ENCODE results near the gene MIP.
A peak's percentile ranks its signal among the peaks of the same experiment; 100 is the strongest.
"Not testable (repeated sequence)": the region's sequence is repeated elsewhere in the genome, so short reads cannot be mapped to it uniquely, and the experiment has no call there.

MIP gene

GRCh38 chr12:56454557-56454956, at the start of gene MIP:
Gene MIP (minus strand): TSS chr12:56454657. CDS start chr12:56454613, 44 bp downstream.
- no peaks in the 10 kb centered on the region for H3K9me3 Mint-ChIP-seq
- H3K4me3 Mint-ChIP-seq = no peak within 1 kb of the TSS
- H3K36me3 Mint-ChIP-seq (ENCODE audit: low read depth) = no peaks in the 10 kb centered on the region
- DNase-seq (no peak), ATAC-seq (no peak)
- peaks cover 5% of the 10 kb centered on the region for H3K4me1 Mint-ChIP-seq
- H3K27ac Mint-ChIP-seq = no peak within 1 kb of the TSS
- H3K27me3 Mint-ChIP-seq = no peaks in the 10 kb centered on the region

GRCh38 chr12:56499879-56500278, 45.4 kb upstream of the MIP start:
- H3K4me1 Mint-ChIP-seq; H3K27ac Mint-ChIP-seq; H3K4me3 Mint-ChIP-seq; H3K9me3 Mint-ChIP-seq; DNase-seq; H3K36me3 Mint-ChIP-seq (ENCODE audit: low read depth); ATAC-seq: not testable (repeated sequence)
- peaks cover 11% of the 10 kb centered on the region for H3K27me3 Mint-ChIP-seq

GRCh38 chr12:56499452-56499851, 45.0 kb upstream of the MIP start:
- not testable (repeated sequence) for H3K36me3 Mint-ChIP-seq (ENCODE audit: low read depth); H3K27ac Mint-ChIP-seq; H3K9me3 Mint-ChIP-seq; ATAC-seq; H3K27me3 Mint-ChIP-seq; H3K4me3 Mint-ChIP-seq; DNase-seq; H3K4me1 Mint-ChIP-seq

- not testable (repeated sequence) for H3K4me3 Mint-ChIP-seq; H3K9me3 Mint-ChIP-seq; ATAC-seq; DNase-seq; H3K27ac Mint-ChIP-seq; H3K4me1 Mint-ChIP-seq; H3K36me3 Mint-ChIP-seq (ENCODE audit: low read depth)
- H3K27me3 Mint-ChIP-seq = peaks cover 12% of the 10 kb centered on the region
Observed at GRCh38 chr12:56498126-56498902, 43.9 kb upstream of the MIP start.

GRCh38 chr12:56496704-56497103, 42.2 kb upstream of the MIP start:
- not testable (repeated sequence) for H3K9me3 Mint-ChIP-seq; H3K4me3 Mint-ChIP-seq; H3K36me3 Mint-ChIP-seq (ENCODE audit: low read depth); ATAC-seq; H3K4me1 Mint-ChIP-seq; H3K27ac Mint-ChIP-seq
- H3K27me3 Mint-ChIP-seq = peaks cover 16% of the 10 kb centered on the region
- peak; percentile 57 for DNase-seq

- not testable (repeated sequence) for DNase-seq; H3K36me3 Mint-ChIP-seq (ENCODE audit: low read depth); H3K4me3 Mint-ChIP-seq; H3K4me1 Mint-ChIP-seq; ATAC-seq; H3K27ac Mint-ChIP-seq; H3K9me3 Mint-ChIP-seq
- H3K27me3 Mint-ChIP-seq = peaks cover 30% of the 10 kb centered on the region
Observed at GRCh38 chr12:56494481-56494880, 40.0 kb upstream of the MIP start.

- not testable (repeated sequence) for H3K36me3 Mint-ChIP-seq (ENCODE audit: low read depth); DNase-seq; ATAC-seq; H3K9me3 Mint-ChIP-seq; H3K4me1 Mint-ChIP-seq; H3K27ac Mint-ChIP-seq; H3K4me3 Mint-ChIP-seq
- peaks cover 33% of the 10 kb centered on the region for H3K27me3 Mint-ChIP-seq
Observed at GRCh38 chr12:56494106-56494415, 39.6 kb upstream of the MIP start.

GRCh38 chr12:56493409-56494105, 39.1 kb upstream of the MIP start:
- H3K9me3 Mint-ChIP-seq; H3K4me1 Mint-ChIP-seq; H3K36me3 Mint-ChIP-seq (ENCODE audit: low read depth); H3K4me3 Mint-ChIP-seq; H3K27ac Mint-ChIP-seq; ATAC-seq; DNase-seq: not testable (repeated sequence)
- peaks cover 38% of the 10 kb centered on the region for H3K27me3 Mint-ChIP-seq

GRCh38 chr12:56490360-56490759, 35.9 kb upstream of the MIP start:
- Mint-ChIP-seq H3K27me3 (peaks cover 45% of the 10 kb centered on the region), H3K4me3 (no peak overlapping the region), H3K9me3 (no peaks in the 10 kb centered on the region), H3K4me1 (peaks cover 18% of the 10 kb centered on the region), H3K27ac (no peak overlapping the region), H3K36me3 (ENCODE audit: low read depth) (peaks cover 3% of the 10 kb centered on the region)
- no peak for ATAC-seq
- DNase-seq = no peak

GRCh38 chr12:56488041-56488955, 33.8 kb upstream of the MIP start, which contains the start of gene GLS2:
Gene GLS2 (minus strand): TSS chr12:56488161. CDS start chr12:56488118, 43 bp downstream.
- ATAC-seq (peak; percentile 93), DNase-seq (peak; percentile 67)
- Mint-ChIP-seq H3K27me3 (peaks cover 43% of the 10 kb centered on the region), H3K36me3 (ENCODE audit: low read depth) (peaks cover 3% of the 10 kb centered on the region), H3K9me3 (no peaks in the 10 kb centered on the region), H3K4me3 (peak within 1 kb of the TSS; percentile 78), H3K4me1 (peaks cover 18% of the 10 kb centered on the region), H3K27ac (peak within 1 kb of the TSS; percentile 60)

- Mint-ChIP-seq H3K9me3 (no peaks in the 10 kb centered on the region), H3K36me3 (ENCODE audit: low read depth) (peaks cover 3% of the 10 kb centered on the region), H3K27me3 (peaks cover 40% of the 10 kb centered on the region), H3K27ac (peak overlapping the region; percentile 60), H3K4me1 (peaks cover 18% of the 10 kb centered on the region), H3K4me3 (peak overlapping the region; percentile 78)
- ATAC-seq (peak; percentile 36), DNase-seq (peak; percentile 33)
Observed at GRCh38 chr12:56487448-56488040, 33.1 kb upstream of the MIP start.

GRCh38 chr12:56486694-56487093, 32.2 kb upstream of the MIP start:
- Mint-ChIP-seq H3K27me3 (peaks cover 37% of the 10 kb centered on the region), H3K9me3 (no peaks in the 10 kb centered on the region), H3K27ac (no peak overlapping the region), H3K36me3 (ENCODE audit: low read depth) (peaks cover 3% of the 10 kb centered on the region), H3K4me1 (peaks cover 18% of the 10 kb centered on the region), H3K4me3 (no peak overlapping the region)
- no peak for ATAC-seq
- no peak for DNase-seq

GRCh38 chr12:56484566-56484965, 30.1 kb upstream of the MIP start:
- Mint-ChIP-seq H3K9me3 (no peaks in the 10 kb centered on the region), H3K27me3 (peaks cover 20% of the 10 kb centered on the region), H3K36me3 (ENCODE audit: low read depth) (peaks cover 4% of the 10 kb centered on the region), H3K4me1 (peaks cover 28% of the 10 kb centered on the region), H3K27ac (no peak overlapping the region), H3K4me3 (no peak overlapping the region)
- DNase-seq (no peak), ATAC-seq (no peak)

- no peak for DNase-seq
- H3K4me3 Mint-ChIP-seq = no peak overlapping the region
- H3K36me3 Mint-ChIP-seq (ENCODE audit: low read depth) = peaks cover 5% of the 10 kb centered on the region
Observed at GRCh38 chr12:56479625-56480024, 25.2 kb upstream of the MIP start.

More at GRCh38 chr12:56479625-56480024, 25.2 kb upstream of the MIP start:
- no peak for ATAC-seq
- peaks cover 10% of the 10 kb centered on the region for H3K4me1 Mint-ChIP-seq
- no peak overlapping the region for H3K27ac Mint-ChIP-seq
- no peaks in the 10 kb centered on the region for H3K9me3 Mint-ChIP-seq
- H3K27me3 Mint-ChIP-seq = no peaks in the 10 kb centered on the region
